GM19328 (cell line): ENCODE measurements around the gene TXNRD2.

Experiments used
- ATAC-seq: cut with Tn5 transposase; IDR thresholded peaks from one replicate; pipeline ENCODE4 v1.9.1; 2021; ENCODE audit warnings: mild to moderate bottlenecking, moderate library complexity; ENCODE audit not compliant: unreplicated experiment

Gene TXNRD2

DNA sequence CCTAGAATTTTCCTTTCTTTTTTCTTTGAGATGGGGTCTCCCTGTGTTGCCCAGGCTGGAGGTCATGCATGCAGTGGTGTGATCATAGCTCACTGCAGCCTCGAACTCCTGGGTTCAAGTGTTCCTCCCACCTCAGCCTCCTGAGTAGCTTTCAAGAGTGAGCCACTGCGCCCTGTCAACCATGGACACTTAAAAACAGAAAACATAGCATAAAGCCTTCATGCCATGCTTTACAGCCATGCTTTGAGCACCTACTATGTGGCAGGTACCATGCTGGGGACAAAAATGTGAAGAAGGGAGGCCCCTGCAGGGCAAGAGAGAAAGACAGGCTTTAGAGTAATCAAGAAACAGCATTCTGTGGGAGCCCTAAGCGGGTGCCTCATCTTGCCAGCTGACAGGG is 73.3 kb downstream of the TXNRD2 start:
- ATAC-seq: no peak

DNA sequence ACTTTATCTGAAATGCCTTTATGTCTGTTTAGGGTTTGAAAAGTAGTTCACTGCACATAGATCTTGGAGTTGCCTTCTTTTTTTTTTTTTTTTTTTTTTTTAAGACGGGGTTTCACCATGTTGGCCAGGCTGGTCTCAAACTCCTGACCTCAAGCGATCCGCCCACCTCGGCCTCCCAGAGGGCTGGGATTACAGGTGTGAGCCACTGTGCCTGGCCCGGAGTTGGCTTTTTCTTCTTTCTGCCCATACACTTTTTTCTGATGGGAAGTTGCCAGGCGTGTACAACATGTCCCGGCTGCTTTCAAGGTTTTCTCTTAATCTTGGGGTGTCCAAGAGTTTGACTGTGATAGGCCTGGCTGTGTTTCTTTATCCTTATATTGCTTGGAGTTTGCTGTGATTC is 74.0 kb downstream of the TXNRD2 start:
- ATAC-seq: no peak

DNA sequence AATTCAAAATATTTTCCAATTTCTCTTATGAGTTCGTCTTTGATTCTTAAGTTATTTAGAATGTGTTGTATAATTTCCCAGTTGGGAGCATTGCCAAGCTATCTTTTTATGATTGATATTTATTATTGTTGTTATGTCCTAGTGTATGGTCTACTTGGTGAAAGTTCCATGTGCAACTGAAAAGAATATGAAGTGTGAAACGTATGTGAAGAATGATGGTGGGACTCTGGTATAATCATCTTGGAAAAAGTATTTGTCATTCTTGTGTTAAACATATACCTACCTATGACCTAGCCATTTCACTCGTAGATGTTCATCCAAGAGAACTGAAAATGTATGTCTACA is 75.0 kb downstream of the TXNRD2 start:
- no peak for ATAC-seq

DNA sequence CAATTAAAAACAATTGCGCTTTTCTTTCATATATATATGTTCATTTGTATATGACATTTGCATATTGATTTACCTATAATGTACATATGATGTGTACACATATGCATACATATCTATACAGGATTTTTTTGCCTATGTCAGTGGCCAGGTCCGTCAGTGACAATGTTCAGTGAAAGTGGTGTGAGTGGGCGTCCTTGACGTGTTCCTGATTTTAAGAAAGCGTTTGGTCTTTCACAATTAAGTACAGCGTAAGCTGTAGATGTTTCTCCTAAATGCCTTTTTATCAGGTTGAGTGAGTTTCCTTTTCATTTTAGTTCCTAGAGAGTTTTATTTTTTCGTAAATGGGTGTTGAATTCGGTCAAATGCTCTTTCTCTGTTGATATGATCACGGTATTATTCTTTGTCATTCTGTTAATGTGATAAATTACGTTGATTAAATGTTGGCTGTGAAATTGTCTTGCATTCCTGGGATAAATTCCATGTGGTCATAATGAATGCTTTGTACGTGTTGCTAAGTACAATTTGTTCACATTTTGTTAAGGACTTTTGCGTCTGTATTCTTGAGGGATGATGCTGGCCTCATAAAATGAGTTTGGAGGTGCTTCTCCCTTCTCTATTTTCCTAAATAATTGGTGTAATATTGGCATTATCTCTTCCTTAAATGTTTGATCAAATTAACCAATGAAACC is 76.3 kb downstream of the TXNRD2 start:
- ATAC-seq: no peak

DNA sequence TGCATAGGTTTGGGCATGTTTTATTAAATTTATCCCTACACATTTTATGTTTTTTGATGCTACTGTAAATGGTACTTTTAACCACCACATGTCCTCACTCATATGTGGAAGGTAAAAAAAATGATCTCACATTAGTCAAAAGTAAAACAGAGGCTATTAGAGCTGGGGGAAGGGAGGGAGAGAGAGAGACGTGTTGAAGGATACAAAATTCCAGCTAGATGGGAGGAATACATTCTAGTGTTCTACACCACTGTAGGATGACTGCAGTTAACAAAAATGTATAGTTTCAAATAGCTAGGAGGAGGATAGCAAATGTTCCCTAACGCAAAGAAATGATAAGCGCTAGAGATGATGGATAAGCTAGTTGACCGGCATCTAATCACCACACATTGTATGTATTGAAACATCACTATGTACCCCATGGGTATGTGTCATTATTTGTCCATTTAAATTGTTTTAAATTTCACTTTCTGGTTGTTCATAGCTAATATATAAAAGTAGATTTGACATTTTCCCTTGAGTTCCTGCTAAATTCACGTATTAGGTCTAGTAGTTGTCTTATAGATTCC is 77.0 kb downstream of the TXNRD2 start:
- no peak for ATAC-seq

DNA sequence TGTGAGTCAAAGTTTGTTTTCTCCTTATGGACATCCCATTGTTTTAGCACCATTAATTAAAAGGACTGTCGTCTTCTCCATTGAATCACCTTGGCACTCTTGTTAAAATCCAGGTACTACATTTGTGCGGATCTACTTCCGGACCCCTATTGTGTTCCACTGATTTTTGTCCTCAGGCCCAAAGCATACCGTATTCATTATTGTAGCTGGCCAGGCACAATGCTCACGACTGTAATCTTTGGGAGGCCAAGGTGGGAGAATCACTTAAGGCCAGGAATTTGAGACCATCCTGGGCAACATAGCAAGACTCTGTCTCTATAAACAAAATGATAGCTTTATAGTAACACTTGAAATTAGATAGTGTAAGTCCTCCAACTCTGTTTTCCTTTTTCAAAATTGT is 78.0 kb downstream of the TXNRD2 start:
- ATAC-seq: no peak

DNA sequence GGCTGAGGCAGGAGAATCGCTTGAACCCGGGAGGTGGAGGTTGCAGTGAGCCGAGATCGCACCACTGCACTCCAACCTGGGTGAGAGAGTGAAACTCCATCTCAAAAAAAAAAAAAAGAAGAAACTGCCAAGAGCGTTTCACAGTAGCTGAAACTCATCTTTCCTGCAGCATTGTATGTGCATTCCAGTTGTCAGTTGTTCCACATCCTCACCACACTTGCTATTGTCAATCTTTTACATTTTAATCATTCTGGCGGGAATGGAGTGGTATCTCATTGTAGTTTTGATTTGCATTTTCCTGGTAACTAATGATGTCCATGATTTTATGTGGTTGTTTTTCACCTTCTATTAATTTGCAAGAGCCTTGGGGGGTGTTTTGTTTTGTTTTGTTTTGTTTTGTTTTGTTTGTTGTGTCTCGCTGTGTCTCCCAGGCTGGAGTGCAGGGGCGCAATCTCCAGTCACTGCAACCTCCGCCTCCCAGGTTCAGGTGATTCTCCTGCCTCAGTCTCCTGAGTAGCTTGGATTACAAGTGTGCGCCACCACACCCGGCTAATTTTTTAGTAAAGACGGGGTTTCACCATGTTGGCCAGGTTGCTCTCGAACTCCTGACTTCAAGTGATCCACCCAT is 78.9 kb downstream of the TXNRD2 start:
- ATAC-seq: no peak

DNA sequence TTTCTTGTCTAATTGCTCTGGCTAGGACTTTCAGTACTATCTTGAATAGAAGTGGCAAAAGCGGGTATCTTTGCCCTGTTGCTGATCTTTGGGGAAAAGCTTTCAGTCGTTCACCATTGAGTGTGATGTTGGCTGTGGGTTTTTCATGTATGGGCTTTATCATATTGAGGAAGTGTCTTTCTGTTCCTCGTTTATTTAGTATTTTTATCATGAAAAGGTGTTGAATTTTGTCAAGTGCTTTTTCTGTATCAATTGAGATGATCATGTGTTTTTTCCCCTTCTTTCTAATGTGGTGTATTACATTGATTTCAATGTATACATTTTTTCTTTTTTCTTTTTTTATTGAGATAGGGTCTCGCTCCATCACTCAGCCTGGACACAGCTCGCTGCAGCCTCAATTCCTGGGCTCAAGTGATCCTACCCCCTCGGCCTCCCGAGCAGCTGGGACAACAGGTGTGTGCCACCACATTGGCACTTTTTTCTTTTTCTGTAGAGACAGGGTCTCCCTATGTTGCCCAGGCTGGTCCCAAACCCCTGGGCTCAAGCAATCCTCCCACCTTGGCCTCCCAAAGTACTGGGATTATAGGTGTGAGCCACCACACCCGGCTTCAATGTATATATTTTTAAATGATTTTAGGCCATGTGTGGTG is 81.6 kb downstream of the TXNRD2 start:
- no peak for ATAC-seq

DNA sequence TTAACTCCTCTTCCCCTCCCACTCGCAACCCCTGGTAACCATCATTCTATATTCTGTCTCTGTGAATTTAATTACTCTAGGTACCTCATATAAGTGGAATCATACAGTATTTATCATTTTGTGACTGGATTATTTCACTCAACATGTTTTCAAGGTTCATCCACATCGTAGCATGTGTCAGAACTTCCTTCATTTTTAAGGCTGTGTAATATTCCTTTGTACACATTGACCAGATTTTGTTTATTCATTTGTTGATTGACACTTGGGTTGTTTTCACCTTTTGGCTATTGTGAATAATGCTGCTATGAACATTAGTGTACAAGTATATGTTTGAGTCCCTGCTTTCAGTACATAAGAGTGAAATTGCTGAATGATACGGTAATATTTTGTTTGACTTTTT is 84.2 kb downstream of the TXNRD2 start:
- no peak for ATAC-seq

DNA sequence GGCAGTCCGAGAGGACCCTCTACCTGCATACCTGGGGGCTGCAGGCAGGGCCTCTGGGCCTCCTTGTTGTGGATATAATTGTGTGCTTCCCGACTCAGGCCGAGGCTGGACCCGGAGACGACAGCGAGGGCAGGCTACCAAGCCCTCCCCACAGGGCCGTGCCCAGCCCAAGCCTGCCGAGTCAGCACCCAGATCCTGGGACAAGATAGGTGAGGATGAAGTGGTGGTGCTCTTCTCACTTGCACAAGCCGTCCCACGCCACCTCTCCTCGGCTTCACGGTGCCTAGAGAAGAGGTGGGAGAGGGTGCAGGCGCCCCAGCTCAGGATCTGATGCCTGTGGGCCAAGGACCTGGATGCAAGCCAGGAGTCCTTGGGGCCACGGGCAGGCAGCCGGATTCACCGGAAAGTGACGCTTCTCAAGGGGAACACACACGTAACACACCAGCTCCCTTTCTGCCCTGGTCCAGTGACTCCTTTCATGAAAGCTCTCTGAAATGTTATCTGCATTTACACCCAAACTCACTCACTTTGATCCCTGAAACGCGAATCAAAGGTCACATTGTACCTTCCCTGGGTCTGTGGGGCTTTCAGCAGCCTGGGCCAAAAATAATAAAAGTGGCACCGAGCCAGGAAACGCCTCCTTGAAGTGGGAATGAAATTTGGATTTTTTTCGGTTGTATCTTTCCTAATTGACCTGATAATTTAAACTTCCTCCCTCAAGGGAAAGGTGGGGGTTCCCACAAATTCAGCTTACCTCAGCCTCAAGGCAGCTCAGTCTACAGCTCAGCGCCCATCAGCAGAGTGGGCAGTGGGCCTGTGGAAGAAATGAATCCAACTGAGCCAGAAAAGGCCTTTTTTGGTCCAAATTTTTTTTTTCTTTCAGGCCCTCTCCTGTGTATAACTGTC is 85.9 kb downstream of the TXNRD2 start:
- peak; percentile 24 for ATAC-seq

DNA sequence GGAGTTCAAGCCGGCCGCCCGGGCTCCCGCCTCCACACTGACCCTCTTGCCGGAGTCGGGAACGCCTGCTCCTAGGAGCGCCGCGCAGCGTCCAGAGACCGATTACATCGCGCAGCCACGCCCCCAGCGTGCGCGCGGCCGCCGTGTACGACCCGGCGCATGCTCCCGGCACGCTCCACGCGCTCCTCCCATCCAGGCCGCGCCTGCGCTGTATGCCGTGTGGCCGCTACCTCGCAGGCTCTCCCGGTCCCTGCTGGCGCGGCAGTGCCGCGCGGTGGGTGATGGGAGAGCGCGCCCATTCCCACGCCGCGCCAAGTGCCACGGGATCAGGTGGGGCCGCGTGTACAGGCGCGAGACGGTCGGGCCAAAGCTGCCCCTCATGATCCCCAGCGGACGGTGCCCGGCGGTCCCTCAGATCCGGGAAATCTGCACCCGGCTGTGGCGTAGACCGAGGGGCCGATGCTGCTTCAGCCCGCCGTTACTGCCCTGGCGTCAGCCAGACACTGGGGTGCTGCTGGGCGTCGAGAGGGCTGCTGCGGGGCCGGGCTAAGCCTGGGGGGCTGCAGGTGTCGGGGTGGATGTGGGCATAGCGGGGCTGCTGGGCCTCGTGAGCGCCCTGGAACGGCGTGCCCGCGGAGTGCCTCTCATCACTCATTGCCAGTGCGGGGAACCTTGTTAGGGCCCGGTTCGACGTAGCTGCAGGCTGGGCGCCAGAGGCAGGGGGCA is 86.7 kb downstream of the TXNRD2 start, which contains the start of the genes GNB1L and RTL10:
GNB1L (minus strand) TSS at position 97 of the 726 bp plus-strand sequence. CDS start 33,519 bp downstream, outside the sequence.
RTL10 (minus strand) TSS at position 97 of the 726 bp plus-strand sequence. CDS start 2,613 bp downstream, outside the sequence.
- ATAC-seq: peak; percentile 86

DNA sequence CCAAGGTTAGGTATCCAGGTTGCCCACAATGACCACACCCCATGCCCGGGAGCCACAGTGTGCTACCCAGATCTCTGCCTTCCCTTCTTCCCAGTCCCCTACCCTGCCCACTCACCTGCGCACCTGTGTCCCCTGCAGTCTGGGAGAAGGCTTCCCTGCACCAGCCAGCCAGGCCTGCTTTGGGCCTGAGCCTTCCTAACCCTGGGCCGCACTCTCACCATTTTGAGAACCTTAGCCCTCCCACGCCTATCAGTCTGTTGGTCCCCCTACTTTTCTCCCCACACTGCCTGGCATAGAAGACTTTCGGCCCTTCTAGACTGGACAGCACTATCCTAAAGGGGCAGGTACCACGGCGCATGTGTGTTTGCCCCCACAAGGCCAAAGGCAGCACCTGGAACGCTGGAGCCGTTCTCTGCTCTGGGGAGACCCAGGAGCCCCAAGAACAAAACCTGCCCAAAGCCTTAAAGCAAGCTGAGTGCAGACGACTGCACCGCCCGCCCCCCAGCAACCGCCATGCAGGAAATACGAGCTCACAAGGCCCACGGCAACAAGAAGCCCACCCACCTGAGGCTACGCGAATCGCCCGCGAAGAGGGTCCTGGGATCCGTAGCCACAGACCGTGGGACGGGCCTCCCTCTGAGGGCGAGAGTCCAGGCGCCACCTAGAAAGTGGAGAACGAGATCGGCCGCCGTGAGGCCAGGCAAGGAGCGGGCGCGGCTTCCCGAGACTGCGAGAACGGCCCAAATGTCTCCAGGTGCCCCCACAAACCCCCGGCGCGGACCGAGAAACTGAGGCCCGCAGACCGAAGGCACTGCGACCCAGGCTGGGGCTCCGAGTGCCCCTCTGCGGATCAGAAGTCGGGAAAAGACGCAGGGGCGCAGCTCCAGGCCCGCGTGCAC is 87.5 kb downstream of the TXNRD2 start:
- peak; percentile 2 for ATAC-seq

DNA sequence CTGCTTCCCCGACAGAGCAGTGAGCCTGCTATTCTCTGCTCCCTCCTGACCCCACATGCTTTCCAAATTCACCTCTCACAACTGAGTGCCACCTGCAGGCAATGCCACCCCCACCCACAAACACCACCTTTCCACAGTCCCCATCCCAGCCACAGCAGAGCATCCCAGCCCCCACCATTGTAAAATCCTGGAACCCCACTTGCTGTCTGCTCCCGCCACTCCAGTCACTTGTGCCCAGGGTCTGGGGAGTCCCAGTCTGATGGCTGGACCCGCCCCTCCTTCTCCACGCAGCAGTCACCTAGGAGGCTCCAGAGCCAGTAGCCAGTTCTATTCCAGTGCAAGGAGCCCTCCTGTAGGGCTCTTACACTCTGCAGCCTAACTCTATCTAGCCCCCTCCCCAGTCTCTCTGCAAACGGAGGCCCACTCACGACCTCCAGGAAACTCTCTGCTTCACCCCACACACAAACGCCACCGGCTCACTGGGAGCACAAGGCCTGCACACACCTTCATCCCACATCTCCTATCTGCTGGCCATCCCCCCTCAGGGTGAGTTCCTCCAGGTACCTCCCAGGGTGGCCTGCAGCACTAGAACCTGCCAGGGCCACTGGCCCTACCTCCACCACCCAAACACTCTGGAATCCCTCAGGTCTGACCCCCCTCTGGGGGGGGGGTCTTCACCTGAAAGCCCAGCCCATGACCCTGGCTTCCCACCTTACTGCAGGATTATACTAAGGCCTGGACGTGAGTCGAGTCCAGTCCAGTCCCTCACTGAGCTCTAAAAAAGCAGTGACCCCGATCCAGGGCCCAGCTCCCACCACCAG is 88.3 kb downstream of the TXNRD2 start:
- no peak for ATAC-seq

DNA sequence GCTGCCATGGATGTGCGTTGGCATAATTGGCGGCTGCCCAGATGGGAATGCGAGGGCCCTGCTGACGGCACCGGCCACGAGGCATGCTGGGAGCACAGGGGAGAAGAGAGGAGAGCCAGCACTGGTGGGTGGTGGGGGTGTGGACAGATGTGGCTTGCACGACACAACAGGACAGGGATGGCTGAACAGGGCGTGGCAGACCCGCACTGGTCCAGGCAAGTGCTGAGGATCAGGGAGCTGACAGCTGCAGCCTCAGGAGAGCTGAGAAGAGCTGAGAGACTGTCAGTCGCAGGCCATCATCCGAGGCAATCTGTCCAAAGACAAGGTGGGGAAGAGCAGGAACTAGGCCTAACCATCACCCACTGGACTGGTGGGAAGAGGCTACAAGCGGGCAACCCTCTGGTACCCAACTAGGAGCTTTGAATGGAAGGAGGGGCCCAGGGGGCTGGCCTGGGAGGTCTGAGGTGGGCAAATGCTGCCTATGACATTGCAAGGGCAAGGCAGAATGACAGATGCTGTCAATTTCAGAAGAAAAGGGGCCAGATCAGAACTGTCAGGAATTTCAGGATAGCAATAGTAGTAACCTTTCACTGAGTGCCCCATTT is 89.3 kb downstream of the TXNRD2 start:
- ATAC-seq: no peak

DNA sequence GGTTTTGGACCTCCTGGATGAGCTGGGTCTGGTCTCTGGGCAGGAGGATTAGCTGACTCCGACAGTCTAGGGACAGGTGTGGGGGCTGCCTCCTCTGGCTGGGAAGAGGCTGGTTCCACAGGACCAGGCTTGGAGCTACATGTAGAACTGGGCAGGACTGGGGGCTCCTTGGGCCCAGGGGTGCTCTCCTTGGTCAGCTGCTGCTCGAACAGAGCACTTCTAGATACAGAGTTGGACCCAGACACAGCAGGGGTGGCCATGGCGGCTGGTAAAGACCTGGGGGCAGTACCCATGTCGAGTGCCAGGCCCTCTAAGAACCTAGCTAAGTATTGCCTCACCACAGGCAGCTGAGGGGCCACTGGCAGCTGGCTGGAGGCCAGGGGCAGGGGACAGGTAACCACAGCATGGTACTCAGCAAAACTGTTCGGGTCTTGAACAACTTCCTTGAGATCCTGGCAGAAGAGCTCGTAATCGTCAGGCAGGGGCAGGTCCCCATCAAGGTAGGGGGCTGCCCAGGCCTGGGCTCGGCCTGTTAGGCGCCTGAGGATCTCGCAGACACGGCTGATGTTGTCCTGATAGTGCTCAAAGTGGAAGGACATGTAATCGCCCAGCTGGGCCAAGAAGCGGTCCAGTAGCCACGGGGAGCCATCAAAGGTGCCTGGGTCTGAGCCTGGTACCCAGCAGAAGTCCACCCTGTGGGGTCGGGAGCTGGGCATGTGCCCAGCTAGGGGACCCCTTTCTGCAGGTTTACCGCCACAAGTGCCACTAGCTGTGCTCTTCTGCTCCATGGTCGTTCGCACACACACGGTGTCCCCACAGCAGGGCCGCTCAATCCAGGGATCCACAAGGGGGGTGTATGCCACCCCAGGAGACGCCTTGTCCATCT is 90.1 kb downstream of the TXNRD2 start:
- no peak for ATAC-seq

DNA sequence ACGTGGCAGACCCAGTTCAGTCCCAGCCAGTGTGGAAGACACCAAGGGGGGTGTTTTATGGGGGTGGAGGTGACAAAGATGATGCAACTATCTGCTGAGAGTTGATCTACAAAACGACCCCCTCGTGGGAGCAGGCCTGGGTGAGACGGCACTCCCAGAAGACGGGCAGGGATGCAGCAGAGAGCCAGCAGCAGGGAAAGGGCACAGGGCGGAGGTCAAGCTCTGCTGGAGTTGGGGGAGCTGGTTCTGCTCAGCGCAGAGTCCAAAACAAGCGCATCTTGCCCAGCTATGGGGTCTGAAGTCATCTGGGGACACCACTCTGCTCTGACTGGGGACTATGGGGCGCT is 90.9 kb downstream of the TXNRD2 start:
- ATAC-seq: no peak
